Right atrium auricular region (tissue), 2 donors: ENCODE results near the gene RNU2-1. TPM values are rescaled to one million over a fixed set of nuclear protein-coding genes. Genes with fewer than 3 reads are reported as not detected.
"Not testable (repeated sequence)": the region's sequence is repeated elsewhere in the genome, so short reads cannot be mapped to it uniquely, and the experiment has no call there.

Experiments
- DNase-seq: peaks from one replicate; pipeline ENCODE4 v3.0.0-alpha.2; 2019; ENCODE audit warnings: low spot score
- H3K27ac ChIP-seq, 2 donors: fragments of 200-600 bp; sonication (generic); 1 replicate in 1 of 2; 2 replicates in 1 of 2; pipeline ENCODE4 v1.5.1; 2016 to 2019
- H3K27me3 ChIP-seq, 2 donors: fragments of 200-600 bp; sonication (generic); one replicate each; pipeline versions ENCODE4 v1.5.1 to v1.6.0; 2017 to 2019
- H3K36me3 ChIP-seq: fragments of 200-600 bp; sonication (generic); one replicate; pipeline ENCODE4 v1.5.1; 2016
- H3K4me1 ChIP-seq, 2 donors: fragments of 200-600 bp; sonication (generic); one replicate each; pipeline versions ENCODE4 v1.5.1 to v1.6.0; 2017 to 2019
- H3K4me3 ChIP-seq, 2 donors: fragments of 200-600 bp; sonication (generic); 1 replicate in 1 of 2; 2 replicates in 1 of 2; pipeline ENCODE4 v1.5.1; 2017 to 2019; ENCODE audit warnings: mild to moderate bottlenecking in 1 of 2, moderate library complexity in 1 of 2
- H3K9me3 ChIP-seq, 2 donors: fragments of 200-600 bp; sonication (generic); one replicate each; pipeline ENCODE4 v1.5.1; 2019
- total RNA-seq, 2 donors: library from RNA; depleted of rRNA; stranded (reverse); fragments of >200 nt; gene quantifications; one replicate each; pipeline ENCODE4 v1.1.0, GENCODE V29; 2016
- TF ChIP-seq, protein P1 (sequence below), 2 donors: fragments of 200-600 bp; sonication (generic); IDR thresholded peaks; one replicate each; pipeline ENCODE4 v1.5.1; 2019; ENCODE audit warnings: antibody characterized with exemption in 2 of 2

Gene RNU2-1
- total RNA-seq, 2 donors from 2014 or later = not detected

- Histone ChIP-seq H3K4me1 (no peaks in the 10 kb centered on the region), H3K9me3 (no peaks in the 10 kb centered on the region), H3K27ac (no peak overlapping the region), H3K27me3 (no peaks in the 10 kb centered on the region), H3K4me3 (no peak overlapping the region), H3K36me3 (peaks cover 99% of the 10 kb centered on the region)
- TF ChIP-seq, protein P1, sequence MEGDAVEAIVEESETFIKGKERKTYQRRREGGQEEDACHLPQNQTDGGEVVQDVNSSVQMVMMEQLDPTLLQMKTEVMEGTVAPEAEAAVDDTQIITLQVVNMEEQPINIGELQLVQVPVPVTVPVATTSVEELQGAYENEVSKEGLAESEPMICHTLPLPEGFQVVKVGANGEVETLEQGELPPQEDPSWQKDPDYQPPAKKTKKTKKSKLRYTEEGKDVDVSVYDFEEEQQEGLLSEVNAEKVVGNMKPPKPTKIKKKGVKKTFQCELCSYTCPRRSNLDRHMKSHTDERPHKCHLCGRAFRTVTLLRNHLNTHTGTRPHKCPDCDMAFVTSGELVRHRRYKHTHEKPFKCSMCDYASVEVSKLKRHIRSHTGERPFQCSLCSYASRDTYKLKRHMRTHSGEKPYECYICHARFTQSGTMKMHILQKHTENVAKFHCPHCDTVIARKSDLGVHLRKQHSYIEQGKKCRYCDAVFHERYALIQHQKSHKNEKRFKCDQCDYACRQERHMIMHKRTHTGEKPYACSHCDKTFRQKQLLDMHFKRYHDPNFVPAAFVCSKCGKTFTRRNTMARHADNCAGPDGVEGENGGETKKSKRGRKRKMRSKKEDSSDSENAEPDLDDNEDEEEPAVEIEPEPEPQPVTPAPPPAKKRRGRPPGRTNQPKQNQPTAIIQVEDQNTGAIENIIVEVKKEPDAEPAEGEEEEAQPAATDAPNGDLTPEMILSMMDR (IDR thresholded peaks at IDR 0.05) = no peak
- no peak for DNase-seq
These were observed 33.6 kb downstream of the RNU2-1 start for GRCh38 chr17:43200127-43200526.

GRCh38 chr17:43199633-43200032 lies 34.1 kb downstream of the RNU2-1 start:
- no peaks in the 10 kb centered on the region for H3K9me3 ChIP-seq
- peaks cover 99% of the 10 kb centered on the region for H3K36me3 ChIP-seq
- H3K27me3 ChIP-seq = no peaks in the 10 kb centered on the region
- no peak overlapping the region for H3K27ac ChIP-seq
- H3K4me1 ChIP-seq = no peaks in the 10 kb centered on the region
- TF ChIP-seq, protein P1 (IDR thresholded peaks at IDR 0.05) = no peak
- DNase-seq = no peak
- no peak overlapping the region for H3K4me3 ChIP-seq

DNA sequence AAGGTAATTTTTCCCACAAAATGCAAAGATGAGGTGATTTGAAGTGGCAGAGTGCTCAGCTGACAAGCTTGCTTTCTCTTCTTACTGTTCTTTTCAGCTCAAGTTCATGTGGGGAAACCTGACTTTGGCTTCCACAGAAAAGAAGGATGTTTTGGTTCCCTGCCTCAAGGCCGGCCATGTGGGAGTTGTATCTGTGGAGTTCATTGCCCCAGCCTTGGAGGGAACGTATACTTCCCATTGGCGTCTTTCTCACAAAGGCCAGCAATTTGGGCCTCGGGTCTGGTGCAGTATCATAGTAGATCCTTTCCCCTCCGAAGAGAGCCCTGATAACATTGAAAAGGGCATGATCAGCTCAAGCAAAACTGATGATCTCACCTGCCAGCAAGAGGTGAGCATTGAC lies 40.5 kb downstream of the RNU2-1 start:
- Histone ChIP-seq H3K4me1 (no peaks in the 10 kb centered on the region), H3K36me3 (peaks cover 100% of the 10 kb centered on the region), H3K27me3 (no peaks in the 10 kb centered on the region), H3K4me3 (no peak overlapping the region), H3K9me3 (no peaks in the 10 kb centered on the region), H3K27ac (no peak overlapping the region)
- no peak for DNase-seq
- TF ChIP-seq, protein P1 (IDR thresholded peaks at IDR 0.05) = no peak

DNA sequence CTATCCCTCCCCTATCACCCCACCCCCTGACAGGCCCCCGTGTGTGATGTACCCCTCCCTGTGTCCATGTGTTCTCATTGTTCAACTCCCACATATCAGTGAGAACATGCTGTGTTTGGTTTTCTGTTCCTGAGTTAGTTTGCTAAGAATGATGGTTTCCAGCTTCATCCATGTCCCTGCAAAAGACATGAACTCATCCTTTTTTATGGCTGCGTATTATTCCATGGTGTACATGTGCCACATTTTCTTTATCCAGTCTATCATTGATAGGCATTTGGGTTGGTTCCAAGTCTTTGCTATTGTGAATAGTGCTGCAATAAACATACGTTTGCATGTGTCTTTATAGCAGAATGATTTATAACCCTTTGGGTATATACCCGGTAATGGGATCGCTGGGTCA lies 47.1 kb downstream of the RNU2-1 start:
- not testable (repeated sequence) for DNase-seq, H3K27ac ChIP-seq, H3K4me1 ChIP-seq, H3K27me3 ChIP-seq, H3K4me3 ChIP-seq, H3K9me3 ChIP-seq
- peaks cover 87% of the 10 kb centered on the region for H3K36me3 ChIP-seq

DNA sequence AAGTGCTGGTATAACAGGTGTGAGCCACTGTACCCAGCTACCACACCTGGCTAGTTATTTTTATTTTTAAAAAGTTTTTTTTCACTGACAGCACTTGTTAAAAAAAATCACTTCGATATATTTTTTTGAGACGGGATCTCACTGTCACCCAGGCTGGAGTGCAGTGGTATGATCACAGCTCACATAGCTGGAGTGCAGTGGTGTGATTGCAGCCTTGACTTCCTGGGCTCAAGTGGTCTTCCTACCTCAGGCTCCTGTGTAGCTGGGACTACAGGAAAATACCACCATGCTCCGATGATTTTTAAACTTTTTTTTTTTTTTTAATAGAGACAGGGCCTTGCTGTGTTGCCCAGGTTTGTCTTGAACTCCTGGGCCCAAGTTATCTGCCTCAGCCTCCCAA lies 49.9 kb downstream of the RNU2-1 start:
- DNase-seq = no peak
- Histone ChIP-seq H3K27ac (no peak overlapping the region), H3K4me1 (no peaks in the 10 kb centered on the region), H3K9me3 (no peaks in the 10 kb centered on the region), H3K4me3 (no peak overlapping the region), H3K27me3 (no peaks in the 10 kb centered on the region), H3K36me3 (peaks cover 86% of the 10 kb centered on the region)
- TF ChIP-seq, protein P1 (IDR thresholded peaks at IDR 0.05) = no peak

Other genes with a start within 250 kb of the RNU2-1 start
- 1,000 to 10,000 TPM in 1 of 2 donors, 100 to 1,000 TPM in 1; 551 to 1,071 TPM for gene RPL27, start 235.6 kb downstream of the RNU2-1 start, total RNA-seq
- 10 to 100 TPM; 11.4 to 19.0 TPM for gene IFI35, start 227.2 kb downstream of the RNU2-1 start, total RNA-seq
- gene VAT1, start 211.6 kb downstream of the RNU2-1 start, total RNA-seq = 10 to 100 TPM; 51.4 to 99.8 TPM
- gene RND2, start 208.7 kb downstream of the RNU2-1 start, total RNA-seq = 1 to 10 TPM in 1 of 2 donors, under 1 TPM in 1; 0.63 to 3.5 TPM
- 1 to 10 TPM; 5.4 to 8.4 TPM for gene BRCA1, start 108.6 kb downstream of the RNU2-1 start, total RNA-seq
- gene NBR1, start 62.8 kb downstream of the RNU2-1 start, total RNA-seq = 100 to 1,000 TPM in 1 of 2 donors, 10 to 100 TPM in 1; 94.0 to 101 TPM
- gene TMEM106A, start 22.1 kb downstream of the RNU2-1 start, total RNA-seq = 1 to 10 TPM; 2.4 to 3.5 TPM
- gene CCDC200, start 5.4 kb downstream of the RNU2-1 start, total RNA-seq = not detected
- gene ARL4D, start 165.0 kb upstream of the RNU2-1 start, total RNA-seq = 10 to 100 TPM in 1 of 2 donors, 1 to 10 TPM in 1; 5.5 to 24.1 TPM
- 10 to 100 TPM; 18.5 to 26.1 TPM for gene DHX8, start 250.0 kb upstream of the RNU2-1 start, total RNA-seq